Dedifferentiated amniotic fluid mesenchymal stem cell (primary cell): ENCODE results near the gene PCLO.

Source experiments
- DNase-seq: peaks from one replicate; pipeline ENCODE4 v3.0.0-alpha.2; 2016; ENCODE audit errors: extremely low spot score

Gene PCLO

GRCh38 chr7:82839063-82839462, 323.6 kb downstream of the PCLO start:
- no peak for DNase-seq

GRCh38 chr7:82838314-82838713, 324.4 kb downstream of the PCLO start:
- no peak for DNase-seq

DNA sequence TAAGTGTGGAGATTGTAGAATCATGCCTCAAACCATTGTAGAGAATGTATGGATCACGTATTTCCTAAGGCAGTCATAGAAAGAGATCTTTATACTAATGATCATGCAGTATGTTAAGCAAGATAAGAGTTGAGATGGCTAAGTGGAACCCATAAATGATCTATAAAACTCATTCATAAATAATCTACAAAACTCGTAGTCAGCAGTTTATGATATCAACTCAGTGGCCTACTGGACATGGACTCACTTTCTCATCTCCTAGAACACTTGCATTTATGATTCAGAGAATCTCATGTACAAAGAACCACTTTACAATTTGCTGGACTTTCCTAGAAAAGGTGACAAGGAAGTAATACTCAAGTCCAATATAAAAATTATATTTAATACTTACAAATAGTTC, 339.6 kb downstream of the PCLO start:
- no peak for DNase-seq

- DNase-seq, result no peak
Measured at GRCh38 chr7:82821037-82821436, 341.6 kb downstream of the PCLO start.

- no peak for DNase-seq
Measured at GRCh38 chr7:82818171-82818570, 344.5 kb downstream of the PCLO start.

GRCh38 chr7:82816272-82816671, 346.4 kb downstream of the PCLO start:
- DNase-seq, result no peak

DNA sequence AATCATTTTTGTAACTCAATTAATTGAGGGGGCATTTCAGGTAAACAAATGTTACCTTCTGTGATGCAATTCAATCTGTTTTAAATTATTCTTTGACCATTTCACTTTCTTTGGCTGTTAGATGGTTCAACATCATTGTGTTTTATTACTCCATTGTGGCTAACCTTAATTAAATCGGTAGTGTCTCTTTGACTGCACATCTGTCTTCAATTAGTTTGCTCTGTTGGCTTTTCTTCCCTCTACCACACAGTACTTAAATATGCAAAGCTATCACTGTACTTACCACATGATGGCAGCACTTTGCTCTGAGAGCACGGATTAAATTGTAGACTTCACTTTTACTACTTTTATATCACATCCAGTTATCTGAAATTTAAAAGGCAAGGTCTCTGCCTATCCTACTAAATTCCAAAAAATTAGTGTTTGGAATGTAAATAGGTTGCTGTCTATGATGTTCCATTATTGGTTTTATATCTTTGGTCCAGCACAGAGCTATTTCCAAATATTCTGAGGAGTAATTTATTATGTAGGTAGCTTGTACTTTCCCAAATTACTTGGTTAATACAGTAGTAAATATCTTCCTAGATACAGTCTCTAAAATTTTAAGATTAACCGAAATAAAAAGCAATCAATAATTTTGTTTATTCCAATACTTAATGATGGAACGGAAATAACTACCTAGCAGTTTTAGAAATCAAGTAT, 352.0 kb downstream of the PCLO start:
- DNase-seq, result peak; percentile 91

DNA sequence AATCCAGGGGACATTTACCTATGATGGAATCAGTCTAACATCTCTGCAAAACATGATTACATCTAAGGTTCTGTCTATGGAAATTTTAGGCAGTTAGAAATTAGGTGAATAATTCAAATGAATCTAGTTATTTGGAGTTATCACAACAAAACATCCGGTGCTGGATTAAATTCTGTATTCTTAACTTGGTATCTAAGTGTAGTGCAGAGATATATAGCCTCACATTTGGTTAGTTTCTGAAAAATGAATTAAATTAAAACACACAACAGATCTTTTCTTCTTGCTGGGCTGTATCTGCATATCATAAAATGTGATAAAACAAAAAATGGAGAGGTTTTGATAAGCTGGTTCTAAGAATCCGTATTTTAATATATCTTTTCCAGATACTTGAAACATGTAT, 354.1 kb downstream of the PCLO start:
- DNase-seq, result no peak

- DNase-seq, result peak; percentile 72
Measured at GRCh38 chr7:82805527-82805960, 357.1 kb downstream of the PCLO start.

DNA sequence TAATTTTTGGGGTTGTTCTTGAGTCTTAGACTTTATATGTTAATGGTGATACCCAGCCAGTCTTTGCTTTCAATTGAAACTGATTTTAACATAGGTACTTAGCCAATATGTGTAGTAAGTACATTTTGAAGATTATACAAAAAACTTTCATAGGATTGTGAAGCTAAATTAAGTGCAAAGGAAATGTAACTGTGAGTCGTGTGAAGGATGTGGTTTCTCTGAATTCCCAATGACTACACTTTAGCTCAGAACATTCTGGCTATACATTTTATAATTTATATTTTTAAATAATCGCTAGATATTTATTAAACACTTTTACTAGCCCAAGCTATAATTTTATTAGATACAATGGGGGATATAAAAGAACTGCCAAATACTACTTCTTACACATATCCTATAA, 359.3 kb downstream of the PCLO start:
- no peak for DNase-seq

DNA sequence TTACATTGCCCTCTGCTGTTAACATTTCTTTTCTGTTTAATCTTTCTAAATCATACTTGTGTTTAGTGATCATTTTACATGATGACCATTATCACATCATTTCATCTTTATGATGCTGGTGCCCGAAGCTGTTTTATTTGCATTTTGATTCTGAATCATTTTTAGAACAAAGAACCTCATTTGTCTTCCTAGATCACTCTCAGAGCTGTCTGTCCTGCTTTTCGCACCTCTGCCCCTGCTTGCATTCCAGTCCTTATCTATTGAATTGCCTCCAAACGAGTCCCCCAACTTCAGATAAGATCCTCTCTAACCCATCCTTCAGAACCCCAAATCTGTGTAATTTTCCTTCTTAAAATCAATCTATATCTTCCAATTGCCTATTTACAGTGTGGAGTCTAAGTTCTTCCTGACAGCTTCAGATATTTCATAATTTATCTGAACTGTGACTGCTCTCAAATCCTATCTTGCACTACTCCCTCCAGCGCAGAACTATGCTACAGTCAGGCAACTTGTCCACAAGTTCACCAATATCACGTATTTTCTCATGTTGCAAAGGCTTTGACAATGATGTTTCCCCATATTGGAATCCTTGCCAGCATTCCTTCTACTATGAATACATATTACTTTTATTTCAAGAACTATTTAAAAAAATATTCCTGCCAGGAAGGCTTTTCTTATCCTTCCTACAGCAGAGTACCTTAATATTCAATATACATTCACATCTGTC, 372.6 kb downstream of the PCLO start:
- DNase-seq, result no peak

DNA sequence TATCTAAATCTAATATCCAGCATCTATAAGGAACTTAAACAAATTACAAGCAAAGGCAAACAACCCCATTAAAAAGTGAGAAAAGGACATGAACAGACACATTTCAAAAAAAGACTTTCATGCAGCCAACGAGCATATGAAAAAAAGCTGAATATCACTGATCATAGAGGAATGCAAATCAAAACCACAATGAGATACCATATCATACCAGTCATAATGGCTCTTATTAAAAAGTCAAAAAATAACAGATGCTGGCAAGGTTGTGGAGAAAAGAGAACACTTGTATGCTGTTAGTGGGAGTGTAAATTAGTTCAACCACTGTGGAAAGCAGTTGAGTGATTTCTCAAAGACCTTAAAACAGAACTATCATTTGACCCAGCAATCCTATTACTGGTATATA, 384.7 kb downstream of the PCLO start:
- DNase-seq, result peak; percentile 57

GRCh38 chr7:82762880-82763279, 399.8 kb downstream of the PCLO start:
- DNase-seq, result peak; percentile 16

GRCh38 chr7:82760831-82761230, 401.9 kb downstream of the PCLO start:
- DNase-seq, result no peak

- no peak for DNase-seq
Measured at GRCh38 chr7:82760074-82760473, 402.6 kb downstream of the PCLO start.

- DNase-seq, result peak; percentile 44
Measured at GRCh38 chr7:82755705-82756551, 406.8 kb downstream of the PCLO start.

GRCh38 chr7:82750007-82750406, 412.7 kb downstream of the PCLO start:
- DNase-seq, result no peak

DNA sequence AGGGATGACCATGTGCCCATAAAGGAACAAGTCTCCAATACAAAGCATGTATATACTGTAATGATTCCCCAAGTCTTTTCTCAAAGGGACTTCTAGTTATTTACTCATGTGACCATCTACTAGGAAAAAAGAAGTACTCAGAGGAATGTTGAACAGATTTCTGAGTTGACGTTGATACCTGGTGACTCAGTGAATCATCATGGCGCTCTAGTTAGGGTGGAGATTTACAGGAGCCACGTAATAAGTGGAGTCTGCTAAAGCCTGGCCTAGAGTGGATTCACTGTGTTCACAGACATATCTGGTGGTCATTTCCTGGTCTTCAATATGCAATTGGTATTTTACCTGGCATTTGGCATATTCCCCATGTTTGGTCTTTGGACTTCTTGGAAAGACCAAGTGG, 416.9 kb downstream of the PCLO start:
- no peak for DNase-seq

DNA sequence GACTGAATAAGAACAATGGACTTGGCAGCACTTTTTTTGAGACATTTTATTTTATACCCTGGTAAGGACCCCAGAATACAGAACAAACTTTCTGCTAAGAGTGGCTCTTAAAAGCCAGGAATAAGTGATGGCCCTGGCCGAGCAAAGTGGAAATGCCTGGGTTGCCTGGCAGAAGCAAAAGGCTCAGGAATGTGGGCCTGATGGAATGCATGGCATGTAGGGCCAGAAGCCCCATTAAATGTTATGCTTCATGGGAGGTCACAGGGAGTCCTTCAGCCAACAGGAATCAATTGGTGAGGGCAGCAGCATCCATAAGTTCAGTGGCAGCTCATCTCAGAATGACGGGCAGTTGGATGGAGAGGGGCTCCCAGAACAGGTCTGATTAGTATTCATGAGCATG, 417.6 kb downstream of the PCLO start:
- no peak for DNase-seq

- DNase-seq, result no peak
Measured at GRCh38 chr7:82742163-82742562, 420.5 kb downstream of the PCLO start.

- DNase-seq, result no peak
Measured at GRCh38 chr7:82741493-82741892, 421.2 kb downstream of the PCLO start.

GRCh38 chr7:82740246-82740848, 422.3 kb downstream of the PCLO start:
- peak; percentile 41 for DNase-seq
